ENCODE data around the gene FARP1.

DNA sequence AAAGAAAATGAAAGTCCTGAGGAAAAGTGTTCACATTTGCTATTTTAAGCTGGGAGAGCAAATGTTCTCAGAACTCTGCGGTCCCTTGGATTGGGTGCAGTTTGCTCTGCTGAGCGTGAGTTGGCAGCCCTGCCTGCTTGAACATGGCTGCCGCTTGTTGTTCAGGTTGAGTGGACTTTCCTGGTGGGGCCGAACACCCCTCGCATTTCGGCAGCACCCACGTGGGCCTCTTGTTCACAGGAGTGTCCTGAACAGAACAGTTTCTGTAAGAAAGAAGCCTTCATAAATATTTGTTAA lies 45.0 kb downstream of the FARP1 start:
- TF ChIP-seq SIN3A (IDR thresholded peaks at IDR 0.05; ENCODE audit: borderline replicate concordance, insufficient read depth, low read length) (no peak), FOXP2 (optimal IDR thresholded peaks at IDR 0.05; ENCODE audit: borderline replicate concordance, extremely low read depth, extremely low read length, insufficient read depth) (no peak), POLR2AphosphoS5 (IDR thresholded peaks at IDR 0.05; ENCODE audit: low read depth, low read length) (no peak), TAF1 (IDR thresholded peaks at IDR 0.05; ENCODE audit: borderline replicate concordance, insufficient read depth, low read length) (no peak)

All from PFSK-1 (cell line).